ENCODE measurements around the gene MAN1B1.

Gene MAN1B1

DNA sequence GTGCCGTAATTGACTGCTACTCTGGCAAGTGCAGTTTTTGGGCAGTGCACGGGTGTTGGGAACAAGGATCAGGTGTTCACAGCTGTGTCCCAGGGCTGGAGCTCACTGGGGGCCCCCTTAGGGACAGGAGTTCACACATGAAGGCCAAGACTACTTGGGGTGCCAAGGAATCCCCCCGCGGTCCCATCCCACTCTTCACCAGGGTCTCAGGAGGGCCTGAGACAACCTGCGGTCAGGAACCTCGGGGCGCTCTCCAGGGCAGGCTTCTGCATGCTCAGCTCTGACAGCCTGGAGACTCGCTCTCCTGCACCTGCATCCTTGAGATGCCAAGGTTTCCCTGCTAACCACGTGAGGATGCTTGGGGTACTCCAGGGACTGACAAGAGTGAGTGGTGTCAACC, 2.3 kb upstream of the MAN1B1 start:
- no peak for DNase-seq (ENCODE audit: low spot score)

- no peak for DNase-seq (ENCODE audit: low spot score)
Measured at GRCh38 chr9:137085920-137086530, 760 bp upstream of the MAN1B1 start.

- DNase-seq (ENCODE audit: low spot score), result no peak
Measured at GRCh38 chr9:137087409-137087925, 682 bp downstream of the MAN1B1 start.

GRCh38 chr9:137088121-137088520, 1.3 kb downstream of the MAN1B1 start:
- DNase-seq (ENCODE audit: low spot score), result no peak

DNA sequence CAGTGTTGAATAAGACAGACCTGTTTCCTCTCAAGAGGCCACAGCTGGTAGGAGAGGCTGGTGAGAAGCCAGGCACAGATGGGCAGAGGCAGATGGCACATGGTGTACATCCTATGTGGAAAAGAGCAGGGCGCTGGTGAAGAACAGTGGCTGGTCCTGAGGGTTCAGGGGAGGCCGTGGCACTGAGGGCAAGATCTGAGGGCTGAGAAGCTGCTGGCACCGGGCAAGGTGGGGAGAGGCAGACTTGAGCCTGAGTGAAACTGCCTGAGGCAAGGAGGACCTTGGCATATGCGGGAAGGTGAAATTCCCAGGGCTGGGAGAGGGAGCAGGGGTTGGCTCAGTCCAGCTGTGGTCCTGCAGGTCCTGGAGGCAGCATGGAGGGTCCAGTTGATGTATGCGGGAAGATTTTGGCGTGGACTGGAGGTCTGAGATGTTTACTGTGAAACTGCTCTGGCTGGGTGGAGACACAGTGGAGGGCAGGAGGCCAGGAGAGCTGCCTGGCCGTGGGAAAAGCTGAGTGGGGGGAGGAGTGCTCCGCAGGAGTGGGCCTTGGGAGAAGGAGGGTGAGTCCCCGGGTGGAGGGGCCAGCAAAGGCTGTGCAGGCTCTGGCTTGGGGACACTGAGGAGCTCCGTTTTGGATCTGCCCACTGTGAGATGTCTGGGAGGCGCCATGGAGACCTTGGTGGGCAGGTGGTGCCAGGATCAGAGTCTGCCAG, 2.6 kb downstream of the MAN1B1 start:
- DNase-seq (ENCODE audit: low spot score), result no peak

- DNase-seq (ENCODE audit: low spot score), result no peak
Measured at GRCh38 chr9:137095664-137096517, 9.1 kb downstream of the MAN1B1 start.

- DNase-seq (ENCODE audit: low spot score), result no peak
Measured at GRCh38 chr9:137096785-137097546, 10.2 kb downstream of the MAN1B1 start.

DNA sequence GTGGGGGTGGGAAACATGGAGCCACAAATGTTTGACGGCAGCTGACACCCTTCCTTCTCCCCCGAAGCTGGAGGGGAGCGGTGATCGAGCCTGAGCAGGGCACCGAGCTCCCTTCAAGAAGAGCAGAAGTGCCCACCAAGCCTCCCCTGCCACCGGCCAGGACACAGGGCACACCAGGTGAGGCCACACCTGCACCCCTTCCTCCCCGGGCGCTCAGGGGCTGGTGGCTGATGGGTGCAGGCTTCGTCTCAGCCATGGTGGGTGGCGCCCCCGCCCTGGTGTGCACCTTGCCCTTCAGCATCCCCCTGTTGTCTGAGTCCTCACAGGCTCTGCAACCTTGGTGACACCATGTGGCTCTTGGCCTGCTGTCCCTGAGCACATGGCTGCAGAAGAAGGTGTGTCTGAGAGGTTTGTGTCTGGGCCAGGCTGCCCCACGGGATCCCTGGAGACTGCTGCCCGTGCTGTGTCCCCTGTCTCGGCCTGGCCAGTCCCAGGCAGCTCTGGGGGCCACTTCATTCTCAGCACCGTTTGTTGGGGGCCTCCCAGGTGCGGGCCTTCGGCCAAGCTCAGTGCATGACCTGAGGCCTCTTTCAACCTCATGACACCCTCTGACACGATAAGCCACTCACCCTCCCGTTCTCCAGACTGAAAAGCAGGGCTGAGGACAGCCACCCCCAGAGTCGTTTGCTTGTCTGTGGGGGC, 11.1 kb downstream of the MAN1B1 start:
- DNase-seq (ENCODE audit: low spot score), result no peak

DNA sequence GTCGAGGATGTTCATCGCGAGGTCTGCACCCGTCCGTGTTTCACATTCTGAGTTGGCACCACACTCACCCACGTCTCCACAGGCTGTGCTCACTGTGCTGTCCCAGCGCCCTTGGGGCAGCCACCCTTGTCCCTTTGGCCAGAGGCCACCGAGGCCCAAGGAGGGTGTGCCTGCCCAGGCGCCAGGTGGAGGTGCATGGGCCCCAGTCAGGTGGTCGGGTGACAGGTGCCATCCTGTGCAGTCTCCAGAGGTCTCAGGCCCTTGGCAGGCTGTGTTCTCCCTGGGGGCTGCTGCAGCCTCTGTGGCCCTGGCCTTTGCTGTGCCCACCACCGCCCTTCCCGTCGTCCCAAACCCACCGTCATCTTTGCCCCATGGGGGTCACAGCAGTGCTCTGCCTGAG, 12.4 kb downstream of the MAN1B1 start:
- no peak for DNase-seq (ENCODE audit: low spot score)

GRCh38 chr9:137103206-137103999, 16.6 kb downstream of the MAN1B1 start:
- no peak for DNase-seq (ENCODE audit: low spot score)

DNA sequence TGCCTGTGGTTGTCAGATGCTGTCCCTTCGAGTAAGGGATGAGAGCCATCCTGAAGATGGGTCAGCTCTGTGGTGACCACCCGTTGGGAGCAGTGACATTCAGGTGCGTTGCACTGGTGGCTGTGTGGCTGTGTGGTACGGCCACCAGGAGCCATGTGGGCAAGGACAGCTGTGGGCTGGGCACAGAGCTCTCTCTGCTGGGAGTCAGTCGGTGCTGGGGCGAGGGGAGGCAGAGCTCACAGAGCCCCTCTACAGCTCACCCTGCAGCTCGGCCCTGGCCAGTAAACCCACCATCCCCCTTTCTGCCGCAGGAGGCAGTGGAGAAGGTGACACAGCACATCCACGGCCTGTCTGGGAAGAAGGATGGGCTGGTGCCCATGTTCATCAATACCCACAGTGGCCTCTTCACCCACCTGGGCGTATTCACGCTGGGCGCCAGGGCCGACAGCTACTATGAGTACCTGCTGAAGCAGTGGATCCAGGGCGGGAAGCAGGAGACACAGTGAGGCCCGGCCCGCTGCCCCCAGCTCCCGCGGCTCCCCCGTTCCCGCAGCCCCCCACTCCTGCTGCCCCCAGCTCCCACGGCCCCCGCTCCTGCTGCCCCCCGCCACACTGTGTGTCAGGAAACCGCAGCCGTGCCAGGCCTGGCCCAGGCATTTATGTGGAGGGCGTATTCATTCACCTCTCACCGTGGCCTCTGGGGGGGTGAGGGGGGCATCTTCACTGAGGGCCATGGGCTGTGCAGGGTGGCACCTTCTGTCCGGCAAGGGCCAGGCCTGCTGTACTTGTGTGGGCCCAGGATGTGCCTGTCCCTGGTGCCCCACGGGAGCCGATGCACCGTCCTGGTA, 19.3 kb downstream of the MAN1B1 start:
- DNase-seq (ENCODE audit: low spot score), result no peak

GRCh38 chr9:137106662-137107250, 20.0 kb downstream of the MAN1B1 start:
- no peak for DNase-seq (ENCODE audit: low spot score)

- no peak for DNase-seq (ENCODE audit: low spot score)
Measured at GRCh38 chr9:137107312-137107921, 20.6 kb downstream of the MAN1B1 start.

- no peak for DNase-seq (ENCODE audit: low spot score)
Measured at GRCh38 chr9:137107982-137108381, 21.2 kb downstream of the MAN1B1 start.

- no peak for DNase-seq (ENCODE audit: low spot score)
Measured at GRCh38 chr9:137108608-137109249, 21.9 kb downstream of the MAN1B1 start.

- no peak for DNase-seq (ENCODE audit: low spot score)
Measured at GRCh38 chr9:137109250-137110146, 22.7 kb downstream of the MAN1B1 start.
